Inferior parietal cortex (tissue), 1 donor: ENCODE data around the gene KRTAP10-4.
"Not testable (repeated sequence)": the region's sequence is repeated elsewhere in the genome, so short reads cannot be mapped to it uniquely, and the experiment has no call there.

ENCODE experiments used
- DNase-seq: peaks from one replicate; pipeline ENCODE4 v3.0.0-alpha.2; 2016; ENCODE audit errors: extremely low spot score

The KRTAP10-4 gene

DNA sequence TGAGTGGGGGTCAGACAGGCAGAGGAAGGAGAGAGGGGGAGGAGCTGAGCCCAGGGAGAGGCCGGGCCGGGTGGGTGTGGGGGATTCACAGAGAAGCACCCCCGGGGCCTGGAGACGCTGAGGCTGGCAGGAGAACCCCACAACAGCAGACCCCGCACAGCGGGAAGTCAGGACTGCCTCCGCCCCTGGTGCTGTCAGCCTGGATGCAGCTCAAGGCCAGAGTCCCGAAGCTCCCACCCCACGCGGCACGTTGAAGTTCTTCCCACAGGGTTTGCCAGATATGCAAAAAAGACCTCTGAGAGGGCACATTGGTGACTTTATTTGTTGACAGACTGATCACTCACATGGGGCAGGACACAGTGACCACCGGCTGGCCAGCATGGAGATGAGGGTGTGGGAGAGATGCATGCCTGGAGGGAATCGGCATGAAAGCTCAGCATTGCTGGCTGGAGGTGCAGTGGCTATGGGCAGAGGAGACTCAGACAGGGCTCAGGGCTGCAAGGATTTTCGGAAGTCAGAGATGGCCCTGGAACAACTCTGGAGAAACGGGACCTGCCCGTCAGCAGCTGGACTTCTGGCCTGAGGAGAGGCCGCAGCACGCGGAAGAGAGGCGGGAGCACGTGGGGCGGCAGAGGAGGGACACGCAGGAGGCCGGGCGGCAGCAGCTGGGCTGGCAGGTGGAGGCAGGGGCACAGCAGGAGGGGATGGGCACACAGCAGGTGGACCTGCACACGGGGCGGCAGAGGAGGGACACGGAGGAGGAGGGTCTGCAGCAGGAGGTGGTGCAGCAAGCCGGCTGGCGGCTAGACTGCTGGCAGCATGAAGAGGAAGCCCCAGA lies 15.8 kb upstream of the KRTAP10-4 start:
- DNase-seq: no peak

- not testable (repeated sequence) for DNase-seq
These were observed 15.2 kb upstream of the KRTAP10-4 start for GRCh38 chr21:44558329-44558675.

DNA sequence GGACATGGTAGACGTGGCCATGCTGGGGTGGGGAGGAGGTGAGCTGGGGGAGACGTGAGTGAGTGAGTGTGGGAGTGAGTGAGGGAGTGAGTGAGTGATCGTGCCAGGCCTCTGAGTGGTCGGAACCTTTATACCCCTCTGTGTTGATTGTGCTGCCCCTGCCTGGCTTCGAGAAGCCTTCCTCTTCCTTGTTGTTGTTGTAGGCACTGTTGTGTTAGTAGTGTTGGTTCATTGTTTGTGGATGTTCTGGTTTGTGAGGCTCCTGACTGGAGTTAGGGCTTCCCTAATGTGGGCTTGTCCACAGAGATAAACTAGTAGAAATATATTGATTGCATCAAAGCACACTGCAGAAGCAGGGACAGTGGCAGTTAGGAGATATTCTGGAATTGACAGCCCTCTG lies 14.8 kb upstream of the KRTAP10-4 start, which contains the start of gene KRTAP10-3:
Gene KRTAP10-3 (minus strand): TSS at position 101 of the 400 bp plus-strand sequence. CDS start 80 bp downstream, at position 21.
- no peak for DNase-seq

DNA sequence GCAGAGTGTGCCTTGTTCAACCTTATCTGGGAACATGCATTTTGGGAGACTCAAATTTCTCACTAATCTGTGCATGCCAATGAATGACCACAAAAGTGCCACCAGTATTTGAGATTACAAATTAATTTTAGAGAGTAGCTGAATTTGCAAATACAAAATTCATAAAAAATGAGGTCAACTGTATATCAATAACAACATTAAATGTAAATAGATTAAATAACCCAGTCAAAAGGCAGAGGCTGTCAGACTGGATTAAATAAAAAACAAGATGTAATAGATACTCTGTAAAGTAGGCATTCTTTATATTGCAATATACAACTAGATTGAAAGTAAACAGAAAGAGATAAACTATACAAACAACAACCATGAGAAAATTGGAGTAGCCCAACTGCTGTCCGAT lies 9.4 kb upstream of the KRTAP10-4 start:
- no peak for DNase-seq

GRCh38 chr21:44564886-44565598 lies 8.5 kb upstream of the KRTAP10-4 start:
- DNase-seq: no peak

- DNase-seq: no peak
These were observed 7.1 kb upstream of the KRTAP10-4 start for GRCh38 chr21:44566403-44566802.

- no peak for DNase-seq
These were observed 5.9 kb upstream of the KRTAP10-4 start for GRCh38 chr21:44567481-44568171.

DNA sequence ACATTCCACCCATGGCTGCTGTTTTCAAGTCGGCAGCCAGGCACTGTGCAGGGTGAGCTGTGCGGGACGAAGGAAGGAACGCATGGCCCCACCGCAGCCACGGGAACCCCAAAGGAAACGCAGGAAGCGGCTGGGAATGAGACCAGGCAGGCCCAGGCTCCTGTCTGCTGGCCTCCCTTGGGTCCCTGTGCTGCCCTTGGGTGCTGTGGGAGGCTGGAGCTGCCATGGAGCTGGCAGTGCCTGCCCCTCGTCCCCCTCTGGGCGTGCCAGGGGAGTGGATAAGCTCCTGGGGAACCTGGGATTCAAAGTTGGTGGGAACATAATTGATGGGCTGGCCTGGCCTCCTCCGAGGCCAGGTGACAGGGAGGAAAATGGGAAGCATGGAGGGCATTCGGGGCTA lies 5.3 kb upstream of the KRTAP10-4 start:
- DNase-seq: no peak

GRCh38 chr21:44568667-44569556 lies 4.6 kb upstream of the KRTAP10-4 start:
- no peak for DNase-seq

DNA sequence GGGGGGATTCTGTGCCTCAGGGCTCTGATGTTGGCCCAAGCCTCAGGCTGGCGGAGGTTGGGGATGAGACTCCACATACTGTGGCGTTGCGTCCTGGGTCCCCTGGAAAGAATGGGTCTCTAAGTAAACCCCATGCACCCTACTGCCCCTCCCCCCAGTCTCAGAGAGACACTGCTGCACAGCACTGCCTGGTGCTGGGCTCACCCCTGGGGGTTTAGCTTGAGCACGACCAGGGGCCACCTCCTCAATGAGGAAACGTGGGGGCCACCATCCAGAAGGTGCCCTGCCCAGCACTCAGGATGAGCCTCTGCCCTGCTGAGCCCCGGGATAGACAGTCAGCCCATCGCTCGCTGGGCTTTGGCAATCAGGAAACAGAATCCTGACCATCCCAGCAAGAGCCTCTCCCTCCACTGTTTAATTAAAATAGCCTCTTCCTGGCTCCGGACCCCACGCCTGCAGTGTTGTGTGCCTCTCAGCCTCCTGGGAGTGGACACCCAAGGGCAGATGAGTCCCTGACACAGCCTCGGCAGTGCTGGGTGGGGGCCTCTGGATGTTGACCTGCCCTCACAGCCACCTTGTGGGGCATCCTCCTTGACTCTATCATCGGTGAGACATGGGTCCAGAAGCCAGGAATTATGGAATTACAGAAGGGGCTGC lies 3.5 kb upstream of the KRTAP10-4 start:
- no peak for DNase-seq

- DNase-seq: no peak
These were observed 2.2 kb upstream of the KRTAP10-4 start for GRCh38 chr21:44571296-44571695.

GRCh38 chr21:44571844-44572782 lies 1.4 kb upstream of the KRTAP10-4 start:
- DNase-seq: no peak

- DNase-seq: no peak
These were observed 458 bp upstream of the KRTAP10-4 start for GRCh38 chr21:44572959-44573583.

DNA sequence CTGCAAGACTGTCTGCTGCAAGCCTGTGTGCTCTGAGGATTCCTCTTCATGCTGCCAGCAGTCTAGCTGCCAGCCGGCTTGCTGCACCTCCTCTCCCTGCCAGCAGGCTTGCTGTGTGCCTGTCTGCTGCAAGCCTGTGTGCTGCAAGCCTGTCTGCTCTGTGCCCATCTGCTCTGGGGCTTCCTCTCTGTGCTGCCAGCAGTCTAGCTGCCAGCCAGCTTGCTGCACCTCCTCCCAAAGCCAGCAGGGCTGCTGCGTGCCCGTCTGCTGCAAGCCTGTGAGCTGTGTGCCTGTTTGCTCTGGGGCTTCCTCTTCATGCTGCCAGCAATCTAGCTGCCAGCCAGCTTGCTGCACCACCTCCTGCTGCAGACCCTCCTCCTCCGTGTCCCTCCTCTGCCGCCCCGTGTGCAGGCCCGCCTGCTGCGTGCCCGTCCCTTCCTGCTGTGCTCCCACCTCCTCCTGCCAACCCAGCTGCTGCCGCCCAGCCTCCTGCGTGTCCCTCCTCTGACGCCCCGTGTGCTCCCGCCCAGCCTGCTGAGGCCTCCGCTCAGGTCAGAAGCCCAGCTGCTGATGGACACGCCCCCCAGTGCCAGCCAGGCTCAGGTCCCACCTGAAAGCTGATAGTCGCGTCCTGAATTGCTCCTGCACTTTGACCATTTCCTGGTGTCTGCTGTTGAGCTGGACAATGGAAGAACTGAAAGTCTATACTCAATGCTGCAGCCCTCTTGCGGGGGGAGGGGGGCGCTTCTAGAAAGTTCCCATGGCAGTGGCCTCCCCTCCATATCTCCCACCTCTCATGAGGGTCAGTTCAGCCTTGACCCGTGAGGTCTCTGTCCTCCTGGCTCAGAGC lies 1.2 kb downstream of the KRTAP10-4 start:
- no peak for DNase-seq

DNA sequence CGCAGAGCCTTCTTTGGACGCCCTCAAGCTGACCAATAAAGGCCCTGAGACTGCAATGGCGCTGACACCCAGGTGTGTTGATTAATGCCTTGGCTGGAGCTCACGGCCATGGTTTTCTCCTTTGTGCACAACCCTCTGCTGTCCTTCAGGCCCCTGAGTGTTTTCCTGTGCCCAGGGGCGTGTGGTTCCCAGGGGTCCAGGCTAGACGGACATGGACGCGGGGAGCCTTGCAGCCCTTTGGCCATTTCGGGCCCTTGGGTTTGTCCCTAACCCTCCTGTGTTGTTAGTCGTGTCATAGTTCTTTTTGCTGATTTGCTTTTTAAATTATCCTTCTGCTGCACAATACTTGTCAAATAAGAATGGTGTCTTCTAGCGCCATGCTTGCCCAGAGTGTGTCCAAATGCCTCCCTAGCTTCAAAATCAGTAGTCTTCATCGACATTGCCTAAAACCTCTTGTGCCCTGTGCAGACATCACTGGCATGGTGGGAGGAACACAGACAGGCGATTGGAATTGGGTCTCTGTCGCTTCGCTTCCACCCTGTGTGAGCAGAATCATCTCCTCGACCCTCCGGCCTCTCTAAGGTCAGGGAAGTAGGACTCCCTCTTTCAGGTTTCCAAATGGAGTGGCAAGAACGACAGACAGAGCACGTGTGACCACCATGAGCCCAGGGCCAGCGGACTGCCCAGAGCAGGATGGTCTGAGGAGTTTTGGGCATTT lies 1.9 kb downstream of the KRTAP10-4 start:
- no peak for DNase-seq

DNA sequence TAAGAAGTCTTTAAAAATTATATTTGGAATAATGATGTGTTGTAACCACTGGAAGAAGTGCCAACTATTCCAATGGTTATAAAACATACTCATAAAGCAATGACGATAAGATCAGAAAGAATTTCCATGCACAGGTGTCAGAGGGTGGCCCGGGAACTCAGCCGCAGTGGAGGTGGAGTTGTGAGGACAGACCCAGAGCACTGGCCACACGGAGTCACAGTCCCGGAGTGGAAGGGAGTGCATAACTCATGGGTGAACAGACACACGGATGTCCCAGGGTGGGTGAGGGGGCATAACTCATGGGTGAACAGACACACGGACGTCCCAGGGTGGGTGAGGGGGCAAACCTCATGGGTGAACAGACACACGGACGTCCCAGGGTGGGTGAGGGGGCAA lies 2.5 kb downstream of the KRTAP10-4 start:
- DNase-seq: no peak

- DNase-seq: no peak
These were observed 5.0 kb downstream of the KRTAP10-4 start for GRCh38 chr21:44578371-44579055.
